Hindlimb muscle (tissue), 1 donor: ENCODE results near the gene ZNF683. TPM values are rescaled to one million over a fixed set of nuclear protein-coding genes. Genes with fewer than 3 reads are reported as not detected.
"Not testable (repeated sequence)": the region's sequence is repeated elsewhere in the genome, so short reads cannot be mapped to it uniquely, and the experiment has no call there.

Experiments used
- DNase-seq: peaks from one replicate; pipeline ENCODE4 v3.0.0-alpha.2; 2013
- polyA plus RNA-seq: library from polyadenylated mRNA; unstranded; fragments of 120-200 nt; gene quantifications from one replicate; pipeline ENCODE4 v1.2.1, GENCODE V29; 2013; ENCODE audit not compliant: insufficient read length

Gene ZNF683
- not detected for polyA plus RNA-seq

DNA sequence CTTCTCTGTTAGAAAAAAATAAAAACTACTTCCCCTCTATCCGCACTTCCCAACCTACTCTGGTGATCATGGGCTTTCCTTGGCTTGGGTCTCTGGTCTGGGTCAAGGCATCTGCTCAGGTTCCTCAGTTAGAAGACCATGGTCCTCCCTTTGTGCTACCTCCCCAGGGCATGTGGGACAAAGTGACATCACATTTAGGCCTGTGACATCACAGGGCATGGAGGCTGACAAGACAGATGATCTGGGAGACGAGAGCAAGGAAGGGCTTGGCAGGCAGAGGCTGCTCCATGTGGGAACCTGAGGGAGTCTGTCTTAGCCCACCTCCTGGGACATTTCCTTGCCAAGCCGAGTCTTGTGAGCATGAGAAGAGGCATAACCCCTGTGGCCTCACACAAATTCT is at the start of gene ZNF683:
Gene ZNF683 (minus strand): TSS at position 140 of the 400 bp plus-strand sequence. CDS start 4,179 bp downstream, outside the sequence.
- not testable (repeated sequence) for DNase-seq

DNA sequence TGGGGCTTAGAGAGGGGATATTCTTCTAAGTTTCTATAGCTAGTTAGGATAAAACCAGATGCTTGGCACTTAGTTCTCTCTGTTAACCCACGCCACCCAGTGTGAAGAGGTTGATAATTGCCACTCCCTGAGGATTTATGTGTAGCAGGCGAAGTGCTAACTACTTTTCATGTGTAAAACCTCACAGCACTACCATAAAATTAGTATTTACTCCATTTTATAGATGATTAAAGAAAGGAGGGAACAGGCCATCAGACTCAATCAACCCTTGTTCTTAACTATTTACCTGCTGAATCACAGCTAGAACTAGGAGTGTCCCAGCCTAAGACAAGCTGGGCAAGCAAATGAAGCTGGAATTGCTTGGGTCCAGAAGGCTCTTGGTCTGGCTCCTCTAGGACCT is 46.9 kb upstream of the ZNF683 start:
- DNase-seq: no peak

DNA sequence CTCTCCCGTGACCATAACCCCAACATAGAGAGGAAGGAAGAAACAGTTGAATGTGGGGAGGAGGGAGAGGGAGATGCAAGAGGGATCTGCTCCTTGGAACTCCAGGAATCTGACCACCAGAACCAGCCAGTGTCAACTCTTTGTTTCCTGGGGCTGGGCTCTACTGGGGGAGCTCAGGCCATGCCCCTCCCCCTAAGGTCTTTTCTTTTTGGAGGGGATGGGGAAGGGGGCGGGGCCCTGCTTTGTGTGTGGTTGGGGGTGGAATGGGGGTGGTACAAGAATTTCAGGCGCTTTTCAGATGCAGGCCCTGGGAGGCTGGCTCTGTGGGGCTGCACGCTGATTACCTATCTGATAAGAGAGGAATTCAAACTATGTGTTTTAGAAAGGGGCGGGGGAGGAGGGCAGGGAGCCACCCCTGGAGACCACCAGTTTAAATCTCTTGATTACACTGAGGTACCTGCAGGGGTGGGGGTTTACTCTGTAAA is 46.4 kb upstream of the ZNF683 start:
- no peak for DNase-seq

DNA sequence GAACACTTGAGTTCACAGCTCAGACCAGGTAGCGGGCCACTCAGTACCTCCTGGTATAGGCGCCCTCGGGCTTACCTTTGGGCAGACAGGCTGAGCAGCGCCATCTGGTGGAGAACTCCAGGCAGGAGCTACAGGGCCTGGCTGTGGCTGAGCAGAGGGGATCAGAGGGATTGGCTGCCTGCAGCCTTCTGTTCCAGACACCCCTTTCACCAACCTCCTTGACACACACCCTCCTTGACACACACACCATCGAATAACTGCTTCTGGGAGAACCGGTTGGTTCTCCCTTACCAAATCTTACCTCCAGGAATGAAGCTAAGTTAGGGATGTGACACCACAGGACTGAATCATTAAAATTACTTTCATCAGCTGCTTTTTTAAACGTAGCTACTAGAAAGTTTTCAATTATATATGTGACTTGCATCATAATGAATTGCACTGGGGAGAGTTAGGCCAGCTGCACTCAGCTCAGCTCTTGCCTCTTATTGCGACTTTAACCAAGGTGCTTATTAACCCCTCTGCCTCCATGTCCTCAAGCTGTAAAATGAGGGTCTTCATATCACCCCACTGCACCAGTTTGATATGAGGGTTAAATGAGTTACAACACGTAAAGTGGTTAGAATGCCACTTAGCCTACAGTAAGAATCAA is 44.7 kb upstream of the ZNF683 start:
- DNase-seq: peak; percentile 32

DNA sequence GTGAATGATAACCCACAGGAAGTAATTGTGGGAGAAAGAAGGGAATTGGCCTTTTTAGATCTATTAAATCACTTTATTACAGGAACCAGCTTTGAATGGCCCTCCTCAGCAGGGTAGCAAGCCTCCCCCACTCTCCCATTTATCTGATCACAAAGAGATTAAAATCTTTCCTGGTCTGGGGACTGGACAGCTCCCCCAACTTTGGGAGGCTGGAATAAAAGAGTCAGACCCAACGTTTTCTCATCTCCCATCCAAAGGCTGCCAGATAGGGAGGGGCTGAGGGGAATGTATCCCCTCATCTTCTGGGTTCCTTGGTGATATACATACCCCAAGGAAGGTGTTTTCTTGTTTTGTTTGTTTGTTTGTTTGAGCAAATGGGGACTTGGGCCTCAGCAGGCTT is 40.5 kb upstream of the ZNF683 start:
- DNase-seq: no peak

DNA sequence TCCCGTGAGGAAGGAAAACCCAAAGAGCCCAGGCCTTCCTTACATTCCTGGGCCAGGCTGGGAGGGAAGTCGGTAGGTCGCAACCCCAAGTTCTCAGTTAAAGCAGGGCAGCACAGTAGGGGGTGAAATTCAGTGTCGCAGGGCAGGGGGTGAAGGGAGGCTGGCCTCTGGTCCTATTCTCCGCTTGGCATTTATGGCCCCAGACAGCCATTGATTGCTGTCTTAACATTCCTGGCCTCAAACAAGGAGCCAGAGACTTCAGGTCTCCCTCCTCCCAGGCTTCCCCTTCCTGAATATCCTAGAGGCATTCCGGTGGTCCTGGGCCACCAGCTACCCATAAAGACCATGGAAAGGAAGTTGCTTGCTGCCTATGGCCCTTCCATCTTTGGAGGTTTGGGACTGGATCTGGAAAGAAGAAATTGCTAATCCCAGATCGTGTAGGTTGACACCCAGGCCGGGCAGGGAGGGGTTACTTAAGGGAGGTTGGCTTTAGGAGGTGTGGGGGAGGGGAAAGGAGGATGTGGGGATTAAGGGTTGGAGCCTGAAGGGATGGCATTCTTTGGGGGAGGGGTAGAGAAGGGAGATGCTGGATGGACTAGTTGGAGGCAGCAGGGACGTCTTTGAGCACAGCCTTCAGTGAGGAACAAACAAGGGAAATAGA is 39.8 kb upstream of the ZNF683 start:
- DNase-seq: no peak

DNA sequence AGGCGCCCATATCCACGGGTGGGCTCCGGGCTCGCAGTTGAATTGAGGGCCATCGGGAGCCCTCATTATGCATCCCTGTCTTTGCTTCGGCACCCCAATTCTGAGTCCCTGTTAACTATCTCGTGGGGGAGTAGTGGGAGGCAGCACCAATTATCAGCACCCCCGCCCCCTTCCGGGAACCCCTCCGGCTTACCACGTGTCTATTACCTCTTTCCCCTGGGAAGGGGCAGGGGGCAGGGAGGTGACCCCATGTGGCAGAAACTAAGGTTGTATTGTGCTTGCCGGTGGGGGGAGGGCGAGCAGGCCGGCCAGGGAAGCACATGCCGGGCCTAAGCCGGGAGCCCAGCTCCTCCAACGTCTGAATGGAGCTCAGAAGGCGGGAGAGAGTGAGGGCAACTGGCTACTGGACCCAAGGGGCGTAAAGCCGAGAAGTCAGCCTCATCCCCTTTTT is 39.1 kb upstream of the ZNF683 start:
- DNase-seq: no peak

DNA sequence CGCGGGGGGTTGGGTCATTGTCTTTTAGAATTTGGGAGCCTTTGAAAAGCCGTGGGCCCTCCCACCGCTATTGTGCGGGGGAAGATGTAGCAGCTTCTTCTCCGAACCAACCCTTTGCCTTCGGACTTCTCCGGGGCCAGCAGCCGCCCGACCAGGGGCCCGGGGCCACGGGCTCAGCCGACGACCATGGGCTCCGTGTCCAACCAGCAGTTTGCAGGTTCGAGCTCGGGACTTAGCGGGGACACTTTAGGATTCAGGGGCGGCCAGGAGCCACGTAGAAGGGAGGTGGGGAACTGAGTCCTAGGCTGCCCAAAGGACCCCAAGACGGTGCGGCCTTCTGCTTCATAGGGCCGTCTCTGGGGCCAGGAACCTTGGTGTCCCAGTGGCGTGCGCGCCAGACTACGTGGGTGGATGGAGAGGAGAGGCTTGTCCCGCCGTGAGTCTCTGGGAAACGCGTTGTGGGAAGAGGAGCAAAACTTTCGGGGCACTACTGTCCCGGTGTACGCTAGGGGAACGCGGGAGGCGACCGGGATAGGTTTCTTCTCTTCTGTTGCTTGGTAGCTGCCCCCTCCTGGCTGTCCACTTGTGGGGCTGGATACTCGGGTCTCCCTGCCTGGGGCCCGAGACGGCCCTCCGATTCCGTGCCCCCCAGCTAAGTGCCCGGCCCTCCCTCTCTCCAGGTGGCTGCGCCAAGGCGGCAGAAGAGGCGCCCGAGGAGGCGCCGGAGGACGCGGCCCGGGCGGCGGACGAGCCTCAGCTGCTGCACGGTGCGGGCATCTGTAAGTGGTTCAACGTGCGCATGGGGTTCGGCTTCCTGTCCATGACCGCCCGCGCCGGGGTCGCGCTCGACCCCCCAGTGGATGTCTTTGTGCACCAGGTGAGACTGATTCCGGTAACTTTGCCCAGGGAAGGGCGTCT is 38.4 kb upstream of the ZNF683 start, which contains the start of gene LIN28A:
Gene LIN28A (plus strand): TSS at position 112 of the 918 bp plus-strand sequence. CDS start 75 bp downstream, at position 187.
- no peak for DNase-seq

DNA sequence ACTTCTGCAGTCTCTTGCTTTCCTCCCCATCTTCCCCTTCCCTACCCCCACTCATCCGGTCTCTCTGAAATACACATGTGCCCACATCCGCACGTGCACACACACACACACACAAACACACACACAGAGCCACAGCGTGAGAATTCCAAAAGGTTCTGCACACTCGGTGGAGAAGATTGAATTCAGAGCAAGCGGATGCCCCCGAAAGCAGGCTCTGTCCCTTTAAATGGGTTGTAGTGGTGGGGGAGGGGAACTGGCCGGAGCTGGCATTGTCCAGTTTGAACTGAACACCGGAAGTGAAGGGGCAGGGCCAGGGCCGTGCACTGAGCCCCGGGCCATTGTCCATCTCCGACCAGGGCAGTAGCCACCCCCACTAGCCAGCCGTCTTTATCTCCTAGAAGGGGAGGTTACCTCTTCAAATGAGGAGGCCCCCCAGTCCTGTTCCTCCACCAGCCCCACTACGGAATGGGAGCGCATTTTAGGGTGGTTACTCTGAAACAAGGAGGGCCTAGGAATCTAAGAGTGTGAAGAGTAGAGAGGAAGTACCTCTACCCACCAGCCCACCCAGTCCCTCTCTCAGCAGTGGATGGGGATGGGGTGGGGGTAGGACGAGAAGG is 36.7 kb upstream of the ZNF683 start:
- DNase-seq: no peak

DNA sequence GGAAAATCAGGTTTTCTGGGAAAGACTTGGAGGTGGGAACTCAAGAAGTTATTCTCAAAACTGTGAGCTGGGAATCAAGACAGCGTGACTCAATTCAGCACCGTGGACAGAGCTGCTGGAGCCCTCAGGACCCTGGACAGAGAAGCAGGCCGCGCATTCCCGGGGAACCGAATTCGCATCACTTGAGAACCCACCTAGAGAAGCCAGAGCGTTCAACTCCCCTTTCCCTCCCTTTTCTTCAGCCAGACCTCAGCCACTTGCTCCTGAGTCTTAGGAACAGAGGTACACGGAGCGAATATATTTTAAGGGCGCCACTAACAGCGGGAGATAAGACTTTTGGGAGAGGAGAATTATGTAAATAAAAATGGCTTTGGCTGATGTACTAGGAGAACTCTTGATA is 36.1 kb upstream of the ZNF683 start:
- DNase-seq: peak; percentile 83

DNA sequence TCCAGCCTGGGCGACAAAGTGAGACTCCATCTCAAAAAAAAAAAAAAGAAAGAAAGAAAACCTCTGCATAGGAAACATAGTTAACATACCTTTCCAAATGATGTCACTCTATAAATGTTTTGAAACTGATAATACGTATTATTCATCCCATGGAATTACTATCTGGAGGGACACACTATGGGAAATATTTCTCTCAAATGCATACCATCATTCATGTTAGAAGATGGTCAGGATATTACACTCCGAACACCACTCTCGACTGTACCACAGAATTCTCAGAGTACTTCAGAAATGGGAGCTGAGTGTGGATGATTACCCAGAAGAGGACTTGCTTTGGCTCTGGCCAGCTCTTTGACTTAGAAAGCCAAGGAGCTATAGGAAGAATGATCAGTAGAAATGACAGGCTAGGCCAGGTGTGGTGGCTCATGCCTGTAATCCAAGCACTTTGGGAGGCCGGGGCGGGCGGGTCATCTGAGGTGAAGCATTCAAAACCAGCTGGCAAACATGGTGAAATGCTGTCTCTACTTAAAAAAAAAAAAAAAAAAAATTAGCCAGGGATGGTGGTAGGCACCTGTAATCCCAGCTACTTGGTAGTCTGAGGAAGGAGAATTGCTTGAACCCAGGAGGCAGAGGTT is 32.8 kb upstream of the ZNF683 start:
- DNase-seq: no peak

DNA sequence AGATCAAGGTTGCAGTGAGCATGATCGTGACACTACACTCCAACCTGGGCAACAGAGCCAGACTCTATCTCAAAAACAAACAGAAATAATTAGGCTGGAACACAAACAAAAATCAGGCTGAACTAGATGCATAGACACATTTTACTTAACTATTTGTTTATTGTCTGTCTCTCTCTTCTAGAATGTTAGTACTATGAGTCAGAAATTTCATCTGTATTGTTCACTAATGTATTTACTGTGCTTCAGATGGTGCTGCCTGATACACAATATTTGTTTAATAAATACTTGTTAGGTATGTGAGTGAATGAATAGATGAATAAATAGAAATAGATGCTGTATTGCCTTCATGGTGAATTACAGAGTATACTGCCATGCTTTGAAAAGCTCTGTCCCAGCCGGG is 32.1 kb upstream of the ZNF683 start:
- no peak for DNase-seq

DNA sequence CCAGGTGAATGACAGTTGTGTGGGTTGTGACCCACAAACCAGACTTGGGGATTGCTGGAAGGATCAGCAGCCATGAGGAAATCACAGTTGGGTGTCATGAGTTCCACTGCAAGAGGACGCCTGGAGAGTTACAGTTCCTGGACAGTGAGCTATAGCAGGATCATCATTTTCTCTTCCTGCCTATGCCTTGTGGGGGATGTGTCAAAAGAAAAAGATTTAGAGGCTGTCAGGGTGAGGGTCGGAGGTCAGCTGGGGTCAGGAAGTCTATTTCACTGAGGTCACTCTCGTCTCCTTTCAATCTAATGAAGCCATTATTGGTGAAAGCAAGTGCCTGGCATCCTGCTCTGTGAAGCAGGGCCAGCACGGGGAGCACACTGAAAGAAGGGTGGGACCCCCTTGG is 31.1 kb upstream of the ZNF683 start:
- no peak for DNase-seq

DNA sequence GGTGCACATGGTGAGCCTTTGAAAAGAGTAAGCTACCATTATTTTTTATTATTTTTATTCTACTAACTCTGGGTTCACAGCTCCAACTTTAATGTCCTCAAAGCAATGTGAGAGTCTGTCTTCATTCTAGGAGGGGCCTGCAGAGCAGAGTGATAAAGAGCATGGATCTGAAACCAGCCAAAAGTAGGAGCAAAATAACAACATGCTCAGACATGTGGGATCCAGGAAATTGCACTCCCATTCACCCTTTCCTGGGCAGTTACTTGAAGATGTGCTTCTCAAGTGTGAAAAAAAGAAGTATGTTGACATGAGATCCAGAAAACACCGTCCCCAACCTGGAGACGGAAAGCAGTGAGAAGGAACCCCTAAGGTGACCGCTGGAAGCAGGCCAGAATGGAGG is 29.3 kb upstream of the ZNF683 start:
- no peak for DNase-seq

DNA sequence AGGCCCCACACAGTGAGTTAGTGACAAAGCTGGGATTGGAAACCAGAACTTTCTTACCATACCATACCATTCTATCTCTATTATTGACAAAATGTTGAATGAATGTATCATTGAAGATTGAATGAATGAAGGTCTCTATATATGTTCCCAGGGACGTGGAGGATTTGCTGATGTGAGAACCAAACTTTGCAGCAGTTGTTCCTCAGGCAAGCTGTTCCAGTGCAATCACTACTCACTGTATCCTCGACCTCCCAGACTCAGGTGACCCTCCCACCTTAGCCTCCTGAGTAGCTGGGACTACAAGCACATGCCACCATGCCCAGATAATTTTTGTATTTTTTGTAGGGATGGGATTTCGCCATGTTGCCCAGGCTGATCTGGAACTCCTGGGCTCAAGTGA is 26.5 kb upstream of the ZNF683 start:
- DNase-seq: no peak

DNA sequence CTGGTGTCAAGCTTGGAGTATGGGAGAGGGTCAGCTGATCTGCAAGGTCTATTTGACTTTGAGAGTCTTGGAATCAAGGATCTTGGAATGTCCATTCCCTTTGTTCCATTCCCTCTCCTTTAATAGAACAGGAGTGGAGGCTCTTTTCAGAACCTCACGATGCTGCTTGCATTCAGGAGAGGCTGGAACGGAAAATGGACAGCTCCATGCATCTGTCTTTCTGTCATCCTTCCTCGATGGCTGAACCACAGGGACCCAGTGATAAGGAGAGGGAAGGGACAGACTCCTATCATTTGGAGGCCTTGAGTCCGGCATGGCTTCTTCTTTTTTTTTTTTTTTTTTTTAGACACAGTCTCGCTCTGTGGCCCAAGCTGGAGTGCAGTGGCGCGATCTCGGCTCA is 23.2 kb upstream of the ZNF683 start:
- no peak for DNase-seq

DNA sequence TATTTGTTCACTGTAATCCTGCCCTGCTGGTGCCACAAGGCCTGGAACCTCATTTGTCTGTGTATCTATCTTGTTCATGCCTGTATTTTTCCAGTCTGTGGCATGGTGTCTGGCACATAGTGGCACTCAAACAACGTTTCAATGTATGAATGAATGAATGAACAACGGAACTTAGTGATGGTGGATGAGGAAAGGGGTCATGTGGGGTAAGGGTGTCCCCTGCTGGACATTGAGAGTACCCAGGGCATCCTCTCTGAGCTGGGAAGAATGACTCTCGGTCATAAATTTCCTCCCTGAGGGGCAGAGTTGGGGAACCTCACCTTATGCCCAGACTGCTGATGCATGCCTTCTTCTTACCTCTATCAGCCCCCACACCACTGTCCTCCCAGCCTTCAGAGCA is 18.9 kb upstream of the ZNF683 start:
- DNase-seq: no peak

DNA sequence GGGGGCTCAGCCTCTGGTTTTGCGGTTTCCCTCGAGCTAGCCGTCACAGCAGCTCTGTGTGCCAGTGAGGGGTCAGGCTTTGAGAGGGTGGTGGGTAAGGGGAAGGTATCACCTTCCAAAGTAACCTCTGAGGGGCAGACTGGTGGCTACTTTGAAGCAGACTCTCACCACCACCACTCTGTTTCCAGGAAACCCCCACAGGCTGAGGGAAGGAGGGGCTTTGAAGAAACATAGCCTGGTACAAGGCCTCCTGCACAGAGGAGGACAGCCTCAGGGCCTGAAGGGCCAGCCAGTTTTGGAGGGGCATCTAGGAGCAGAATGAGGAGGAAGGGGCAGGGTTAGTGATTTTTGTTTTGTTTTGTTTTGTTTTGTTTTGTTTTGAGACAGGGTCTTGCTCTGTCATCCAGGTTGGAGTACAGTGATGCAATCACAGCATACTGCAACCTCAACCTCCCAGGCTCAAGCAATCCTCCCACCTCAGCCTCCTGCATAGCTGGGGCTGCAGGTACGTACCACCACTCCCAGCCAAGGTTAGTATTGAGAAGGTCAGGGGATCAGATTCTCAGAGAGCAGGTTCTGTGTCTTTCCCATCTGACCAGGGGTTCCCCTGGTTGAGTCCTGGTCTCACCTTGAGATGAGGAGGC is 17.2 kb upstream of the ZNF683 start:
- DNase-seq: no peak

DNA sequence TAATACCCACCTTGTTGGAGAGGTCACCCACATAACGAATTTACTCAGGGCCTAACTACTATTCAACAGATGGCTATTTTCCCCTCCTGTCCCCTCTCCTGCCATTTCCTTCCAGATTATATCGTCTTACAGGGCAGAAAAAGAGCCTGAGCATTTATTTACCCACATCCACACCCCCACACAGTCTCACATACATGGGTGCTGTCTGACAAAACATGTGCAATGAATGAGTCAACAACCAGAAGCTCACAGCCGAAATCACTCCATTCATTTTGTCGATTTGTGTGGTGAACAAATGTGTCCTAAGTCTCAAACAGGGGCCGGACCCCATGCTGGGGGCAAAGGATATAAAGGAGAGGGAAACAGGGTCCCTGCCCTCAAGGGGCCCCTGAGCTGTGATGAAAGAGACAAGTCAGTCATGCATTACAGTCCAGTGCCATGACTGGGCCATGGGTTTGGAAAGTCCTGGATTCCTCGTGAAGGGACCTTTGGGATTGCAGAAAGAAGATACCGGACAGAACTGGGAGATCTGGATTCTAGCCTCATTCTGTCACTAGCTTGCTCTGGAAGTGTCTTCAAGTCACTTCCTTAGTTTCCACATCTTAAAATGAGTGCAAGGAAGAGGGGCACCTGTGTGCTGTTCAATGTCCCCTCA is 16.4 kb upstream of the ZNF683 start:
- no peak for DNase-seq

DNA sequence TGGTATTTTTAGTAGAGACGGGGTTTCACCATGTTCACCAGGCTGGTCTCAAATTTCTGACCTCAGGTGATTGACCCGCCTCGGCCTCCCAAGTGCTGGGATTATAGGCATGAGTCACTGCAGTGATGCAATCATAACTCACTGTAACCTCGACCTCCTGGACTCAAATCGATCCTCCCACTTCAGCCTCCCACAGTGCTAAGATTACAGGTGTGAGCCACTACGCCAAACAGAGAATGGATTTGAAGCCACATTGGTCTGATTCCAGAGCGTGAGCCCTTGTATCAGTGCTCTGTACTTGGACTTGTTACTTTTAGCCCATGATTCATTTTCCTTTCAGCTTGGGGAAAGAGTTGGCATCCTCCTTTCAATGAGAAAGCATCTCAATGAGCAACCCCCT is 14.9 kb upstream of the ZNF683 start:
- DNase-seq: no peak

DNA sequence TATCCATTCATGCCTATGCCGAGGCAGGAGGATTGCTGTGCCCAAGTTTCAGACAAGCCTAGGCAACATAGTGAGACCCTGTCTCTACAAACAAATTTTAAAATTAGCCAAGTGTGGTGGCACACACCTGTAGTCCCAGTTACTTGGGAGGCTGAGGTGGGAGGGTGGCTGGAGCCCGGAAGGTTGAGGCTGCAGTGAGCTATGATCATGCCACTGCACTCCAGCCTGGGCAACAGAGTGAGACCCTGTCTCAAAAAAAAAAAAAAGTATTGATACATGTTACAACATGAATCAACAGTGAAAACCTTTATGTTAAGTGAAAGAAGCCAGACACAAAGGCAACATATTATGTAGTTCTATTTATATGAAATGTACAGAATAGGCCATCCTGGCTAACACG is 12.5 kb upstream of the ZNF683 start:
- DNase-seq: not testable (repeated sequence)
